ENCODE results near the gene PITPNC1. TPM values are rescaled to one million over a fixed set of nuclear protein-coding genes. Genes with fewer than 3 reads are reported as not detected.
A peak's percentile ranks its signal among the peaks of the same experiment; 100 is the strongest.

The PITPNC1 gene
- total and polyA plus RNA-seq, 12 donors = 6.6 to 28.0 (median 11.5) TPM

DNA sequence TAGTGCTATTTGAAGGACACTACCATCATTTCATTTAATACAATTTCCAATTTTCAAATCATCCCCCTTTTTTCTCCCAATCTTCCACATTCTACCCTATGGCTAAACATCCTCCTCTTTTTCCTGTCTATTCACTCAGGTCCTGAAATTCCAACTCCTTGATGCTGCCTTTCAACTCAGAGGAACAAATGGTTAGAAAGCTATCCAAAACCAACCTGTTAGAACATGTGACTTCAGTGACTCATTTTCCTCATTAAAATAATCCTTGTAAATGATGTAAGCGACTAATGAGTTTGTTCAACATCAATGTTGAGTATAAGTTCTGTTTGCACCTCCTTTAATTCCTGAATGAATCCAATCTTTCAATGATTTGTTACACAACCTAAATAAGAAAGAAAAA, 16.2 kb upstream of the PITPNC1 start:
- no peak for DNase-seq
- no peaks in the 10 kb centered on the region for H3K9me3 ChIP-seq
- peaks cover 0 to 81% (median 76%) of the 10 kb centered on the region in 9 donors for H3K4me1 ChIP-seq

GRCh38 chr17:67362173-67362572, 14.9 kb upstream of the PITPNC1 start:
- no peak for DNase-seq
- WGBS, 2 donors = 94 to 97% methylated on average over 9 of the region's 9 CpGs
- H3K27me3 ChIP-seq = no peaks in the 10 kb centered on the region
- peaks cover 0 to 62% (median under 1%) of the 10 kb centered on the region in 9 donors for H3K36me3 ChIP-seq
- TF ChIP-seq, protein P1, sequence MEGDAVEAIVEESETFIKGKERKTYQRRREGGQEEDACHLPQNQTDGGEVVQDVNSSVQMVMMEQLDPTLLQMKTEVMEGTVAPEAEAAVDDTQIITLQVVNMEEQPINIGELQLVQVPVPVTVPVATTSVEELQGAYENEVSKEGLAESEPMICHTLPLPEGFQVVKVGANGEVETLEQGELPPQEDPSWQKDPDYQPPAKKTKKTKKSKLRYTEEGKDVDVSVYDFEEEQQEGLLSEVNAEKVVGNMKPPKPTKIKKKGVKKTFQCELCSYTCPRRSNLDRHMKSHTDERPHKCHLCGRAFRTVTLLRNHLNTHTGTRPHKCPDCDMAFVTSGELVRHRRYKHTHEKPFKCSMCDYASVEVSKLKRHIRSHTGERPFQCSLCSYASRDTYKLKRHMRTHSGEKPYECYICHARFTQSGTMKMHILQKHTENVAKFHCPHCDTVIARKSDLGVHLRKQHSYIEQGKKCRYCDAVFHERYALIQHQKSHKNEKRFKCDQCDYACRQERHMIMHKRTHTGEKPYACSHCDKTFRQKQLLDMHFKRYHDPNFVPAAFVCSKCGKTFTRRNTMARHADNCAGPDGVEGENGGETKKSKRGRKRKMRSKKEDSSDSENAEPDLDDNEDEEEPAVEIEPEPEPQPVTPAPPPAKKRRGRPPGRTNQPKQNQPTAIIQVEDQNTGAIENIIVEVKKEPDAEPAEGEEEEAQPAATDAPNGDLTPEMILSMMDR (IDR thresholded peaks at IDR 0.05) = no peak
- H3K9me3 ChIP-seq = no peaks in the 10 kb centered on the region
- peak overlapping the region in 1 of 10 donors; percentile 14 for H3K27ac ChIP-seq
- no peak for ATAC-seq
- H3K4me1 ChIP-seq = peaks cover 0 to 87% (median 78%) of the 10 kb centered on the region in 9 donors
- intact Hi-C loops (cut with DNase I) = loop anchor here in 1 of 10 donors (10.0 kb wide), 1 partner anchor 117 kb away; the partner anchor contains the start of gene HELZ
- H3K4me3 ChIP-seq = no peak overlapping the region

More for the DNA sequence above, 16.2 kb upstream of the PITPNC1 start:
- Histone ChIP-seq H3K36me3 (peaks cover 0 to 73% (median 6%) of the 10 kb centered on the region in 9 donors), H3K27me3 (no peaks in the 10 kb centered on the region), H3K27ac (peak overlapping the region in 2 of 10 donors; percentile 7 to 14), H3K4me3 (no peak overlapping the region)
- ATAC-seq = no peak
- TF ChIP-seq, protein P1 (IDR thresholded peaks at IDR 0.05) = no peak
- intact Hi-C loops (cut with DNase I) = loop anchor here in 1 of 10 donors (10.0 kb wide), 1 partner anchor 116 kb away; the partner anchor contains the start of gene HELZ
- WGBS, 2 donors = 95 to 96% methylated on average over 1 of the region's 1 CpG

DNA sequence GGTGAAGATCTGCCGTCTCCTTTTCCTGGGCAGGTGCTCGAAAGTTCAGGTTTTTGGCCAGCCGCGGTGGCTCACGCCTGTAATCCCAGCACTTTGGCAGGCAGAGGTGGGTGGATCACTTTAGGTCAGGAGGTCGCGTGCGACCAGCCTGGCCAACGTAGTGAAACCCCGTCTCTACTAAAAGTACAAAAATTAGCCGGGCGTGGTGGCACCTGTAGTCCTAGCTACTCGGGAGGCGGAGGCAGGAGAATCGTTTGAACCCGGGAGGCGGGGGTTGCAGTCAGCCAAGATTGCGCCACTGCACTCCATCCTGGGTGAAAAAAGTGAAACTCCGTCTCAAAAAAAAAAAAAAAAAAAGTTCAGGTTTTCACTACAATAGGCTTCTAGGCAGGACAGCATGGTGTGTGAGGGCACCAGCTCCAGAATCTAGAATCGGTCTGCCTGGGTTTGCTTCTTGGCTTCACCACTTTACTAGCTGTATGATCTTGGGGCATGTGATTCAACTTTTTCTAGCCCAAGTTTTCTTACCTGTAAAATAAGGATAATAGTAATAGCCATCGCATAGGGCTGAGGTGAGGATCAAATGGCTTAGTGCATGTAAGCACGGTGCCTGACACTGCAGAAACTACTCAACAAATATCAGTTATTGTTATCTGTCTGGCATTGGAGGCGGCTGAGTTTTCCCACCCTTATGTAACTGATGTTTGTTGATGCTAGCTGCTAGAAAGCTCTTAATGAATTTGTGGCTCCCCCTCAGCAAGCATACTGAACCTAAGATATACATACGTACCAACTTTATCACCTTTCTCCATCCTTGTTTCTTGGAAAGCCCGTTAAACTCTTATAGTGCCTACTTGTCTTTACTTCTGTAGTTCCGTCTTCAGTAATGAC, 12.0 kb upstream of the PITPNC1 start:
- DNase-seq (no peak), ATAC-seq (no peak)
- Histone ChIP-seq H3K36me3 (peaks cover 0 to 44% (median 0%) of the 10 kb centered on the region in 9 donors), H3K4me1 (peaks cover 0 to 62% (median 53%) of the 10 kb centered on the region in 9 donors), H3K27ac (peak overlapping the region in 9 of 10 donors; percentile 81 to 99 (median 94)), H3K27me3 (no peaks in the 10 kb centered on the region), H3K9me3 (no peaks in the 10 kb centered on the region), H3K4me3 (peak overlapping the region; percentile 58 to 99 (median 90))
- TF ChIP-seq, protein P1 (IDR thresholded peaks at IDR 0.05) = no peak
- intact Hi-C loops (cut with DNase I) = loop anchor here in 1 of 10 donors (10.0 kb wide), 1 partner anchor 120 kb away; the partner anchor contains the start of gene HELZ
- 45 to 64% methylated on average over 26 of the region's 26 CpGs for whole genome bisulfite sequencing, 2 donors

GRCh38 chr17:67365738-67366192, 11.3 kb upstream of the PITPNC1 start:
- Histone ChIP-seq H3K36me3 (peaks cover 0 to 38% (median 0%) of the 10 kb centered on the region in 9 donors), H3K4me3 (peak overlapping the region; percentile 58 to 99 (median 90)), H3K4me1 (peaks cover 0 to 56% (median 49%) of the 10 kb centered on the region in 9 donors), H3K27me3 (no peaks in the 10 kb centered on the region), H3K27ac (peak overlapping the region; percentile 81 to 99 (median 94)), H3K9me3 (no peaks in the 10 kb centered on the region)
- ATAC-seq (peak in 7 of 8 donors; percentile 1 to 27 (median 17)), DNase-seq (no peak)
- TF ChIP-seq, protein P1 (IDR thresholded peaks at IDR 0.05) = no peak
- 0% methylated on average over 11 of the region's 11 CpGs for WGBS, 2 donors
- intact Hi-C loops (cut with DNase I) = loop anchor here in 1 of 10 donors (10.0 kb wide), 1 partner anchor 121 kb away; the partner anchor contains the start of gene HELZ
